Right lobe of liver (tissue), 4 donors: Measurements from ENCODE around the gene TOP3A.

ENCODE experiments used
- POLR2A ChIP-seq: fragments of 450-650 bp; IDR thresholded peaks from one replicate; pipeline ENCODE4 v1.6.1; 2017; ENCODE audit warnings: antibody characterized with exemption, mild to moderate bottlenecking
- TF ChIP-seq, protein P1 (sequence below), 4 donors: fragments of 200-600 bp in 3 of 4; fragments of 450-650 bp in 1 of 4; IDR thresholded peaks; one replicate each; pipeline versions ENCODE4 v1.5.1 to v1.8.0; 2016 to 2022; ENCODE audit warnings: antibody characterized with exemption in 4 of 4, mild to moderate bottlenecking in 2 of 4
- donor health status: DM: no; HTN: no; CAD: no.
- donor health status: DM: no; HTN: no; CAD: no.
- donor health status: DM: no; HTN: yes; CAD: no.

- no peak for TF ChIP-seq POLR2A
- TF ChIP-seq, protein P1, sequence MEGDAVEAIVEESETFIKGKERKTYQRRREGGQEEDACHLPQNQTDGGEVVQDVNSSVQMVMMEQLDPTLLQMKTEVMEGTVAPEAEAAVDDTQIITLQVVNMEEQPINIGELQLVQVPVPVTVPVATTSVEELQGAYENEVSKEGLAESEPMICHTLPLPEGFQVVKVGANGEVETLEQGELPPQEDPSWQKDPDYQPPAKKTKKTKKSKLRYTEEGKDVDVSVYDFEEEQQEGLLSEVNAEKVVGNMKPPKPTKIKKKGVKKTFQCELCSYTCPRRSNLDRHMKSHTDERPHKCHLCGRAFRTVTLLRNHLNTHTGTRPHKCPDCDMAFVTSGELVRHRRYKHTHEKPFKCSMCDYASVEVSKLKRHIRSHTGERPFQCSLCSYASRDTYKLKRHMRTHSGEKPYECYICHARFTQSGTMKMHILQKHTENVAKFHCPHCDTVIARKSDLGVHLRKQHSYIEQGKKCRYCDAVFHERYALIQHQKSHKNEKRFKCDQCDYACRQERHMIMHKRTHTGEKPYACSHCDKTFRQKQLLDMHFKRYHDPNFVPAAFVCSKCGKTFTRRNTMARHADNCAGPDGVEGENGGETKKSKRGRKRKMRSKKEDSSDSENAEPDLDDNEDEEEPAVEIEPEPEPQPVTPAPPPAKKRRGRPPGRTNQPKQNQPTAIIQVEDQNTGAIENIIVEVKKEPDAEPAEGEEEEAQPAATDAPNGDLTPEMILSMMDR (IDR thresholded peaks at IDR 0.05) = no peak
Observed at GRCh38 chr17:18321309-18321708, 6.5 kb upstream of the TOP3A start.
